OCI-LY7 (cell line): ENCODE measurements around the gene RGS19. TPM values are rescaled to one million over a fixed set of nuclear protein-coding genes. Genes with fewer than 3 reads are reported as not detected.

ENCODE experiments used
- BruUV-seq: library from RNA; stranded (reverse); fragments of 400-500 nt; replicated peaks from 2 replicates; lab custom pipeline; 2021; lab: Mats Ljungman, UMichigan
- CTCF ChIA-PET: fragments of 300-600 bp; sonication (Branson Sonifier 250); formaldehyde crosslinking; loops from one replicate; lab custom pipeline; 2022; ENCODE audit warnings: antibody characterized with exemption; ENCODE audit not compliant: unreplicated experiment; lab: Charles Lee
- POLR2A ChIA-PET: fragments of 300-600 bp; sonication (Branson Sonifier 250); formaldehyde crosslinking; loops from one replicate; lab custom pipeline; 2022; ENCODE audit warnings: antibody characterized with exemption; lab: Charles Lee
- DNase-seq: peaks from one replicate; pipeline ENCODE4 v3.0.0-alpha.2; 2015; ENCODE audit warnings: low spot score
- H2AFZ ChIP-seq: fragments of 200-600 bp; sonication (generic), shearing (Covaris generic); 2 replicates; pipeline ENCODE4 v1.6.1; 2014; ENCODE audit warnings: mild to moderate bottlenecking, antibody characterized with exemption, low read length, moderate library complexity
- H3K27ac ChIP-seq: fragments of 200-600 bp; sonication (generic); 2 replicates; pipeline ENCODE4 v1.5.1; 2014; ENCODE audit warnings: mixed run types, low read depth, mild to moderate bottlenecking, moderate library complexity, low read length, inconsistent platforms; ENCODE audit not compliant: poor library complexity, severe bottlenecking
- H3K36me3 ChIP-seq: fragments of 200-600 bp; sonication (generic); 2 replicates; pipeline ENCODE4 v1.6.1; 2014; ENCODE audit warnings: mild to moderate bottlenecking, antibody characterized with exemption, low read length, moderate library complexity, mixed read lengths; ENCODE audit not compliant: insufficient read depth
- H3K4me1 ChIP-seq: fragments of 200-600 bp; sonication (generic); 2 replicates; pipeline ENCODE4 v1.5.1; 2014; ENCODE audit warnings: mild to moderate bottlenecking, low read length; ENCODE audit not compliant: insufficient read depth, poor library complexity, severe bottlenecking
- H3K4me2 ChIP-seq: fragments of 200-600 bp; sonication (generic); 2 replicates; pipeline ENCODE4 v1.6.1; 2014; ENCODE audit warnings: mild to moderate bottlenecking, low read length
- H3K4me3 ChIP-seq: fragments of 200-600 bp; sonication (generic); 2 replicates; pipeline ENCODE4 v1.5.1; 2014; ENCODE audit warnings: mild to moderate bottlenecking, low read depth, low read length; ENCODE audit not compliant: poor library complexity, severe bottlenecking
- H3K79me2 ChIP-seq: fragments of 200-600 bp; sonication (generic); 2 replicates; pipeline ENCODE4 v1.6.1; 2016; ENCODE audit warnings: low read depth, mild to moderate bottlenecking, low read length, moderate library complexity, mixed read lengths; ENCODE audit not compliant: insufficient read depth
- H3K9me2 ChIP-seq: fragments of 200-600 bp; sonication (generic); 2 replicates; pipeline ENCODE4 v1.6.1; 2016; ENCODE audit warnings: mild to moderate bottlenecking, low read length, mixed read lengths; ENCODE audit not compliant: insufficient read depth
- H3K9me3 ChIP-seq: fragments of 200-600 bp; sonication (generic); 2 replicates; pipeline ENCODE4 v1.6.1; 2014; ENCODE audit warnings: mild to moderate bottlenecking, mixed run types, low read length, mixed read lengths
- H4K20me1 ChIP-seq: fragments of 200-600 bp; sonication (generic); 2 replicates; pipeline ENCODE4 v1.6.1; 2014; ENCODE audit warnings: mild to moderate bottlenecking, antibody characterized with exemption, low read length, moderate library complexity, mixed read lengths; ENCODE audit not compliant: insufficient read depth
- EZH2phosphoT487 ChIP-seq: fragments of 200-600 bp; sonication (generic); IDR thresholded peaks from 2 replicates; pipeline ENCODE4 v1.6.1; 2018; ENCODE audit warnings: low read depth, borderline replicate concordance, mild to moderate bottlenecking, mixed run types, antibody characterized with exemption, low read length, moderate library complexity, mixed read lengths
- intact Hi-C: fragments of 100-400 bp; cut with micrococcal nuclease; formaldehyde crosslinking; loops from one replicate; pipeline ENCODE4 v1.10.0; 2022; ENCODE audit not compliant: unreplicated experiment
- total RNA-seq, 2 experiments: library from RNA; depleted of rRNA in 1 of 2; stranded (reverse); fragments of >200 nt in 1 of 2; shearing (Covaris generic) in 1 of 2; gene quantifications; 2 replicates each; pipeline ENCODE4 v1.2.3, GENCODE V29; 2014 to 2022
- TF ChIP-seq, protein P1 (sequence below): fragments of 200-600 bp; sonication (generic); conservative IDR thresholded peaks from 2 replicates; pipeline ENCODE4 v1.5.1; 2014; ENCODE audit warnings: mild to moderate bottlenecking, antibody characterized with exemption, low read length, moderate library complexity, mixed read lengths

RGS19 gene
- total RNA-seq, 2 experiments from 2014 or later, result 69.4 to 106 TPM

DNA sequence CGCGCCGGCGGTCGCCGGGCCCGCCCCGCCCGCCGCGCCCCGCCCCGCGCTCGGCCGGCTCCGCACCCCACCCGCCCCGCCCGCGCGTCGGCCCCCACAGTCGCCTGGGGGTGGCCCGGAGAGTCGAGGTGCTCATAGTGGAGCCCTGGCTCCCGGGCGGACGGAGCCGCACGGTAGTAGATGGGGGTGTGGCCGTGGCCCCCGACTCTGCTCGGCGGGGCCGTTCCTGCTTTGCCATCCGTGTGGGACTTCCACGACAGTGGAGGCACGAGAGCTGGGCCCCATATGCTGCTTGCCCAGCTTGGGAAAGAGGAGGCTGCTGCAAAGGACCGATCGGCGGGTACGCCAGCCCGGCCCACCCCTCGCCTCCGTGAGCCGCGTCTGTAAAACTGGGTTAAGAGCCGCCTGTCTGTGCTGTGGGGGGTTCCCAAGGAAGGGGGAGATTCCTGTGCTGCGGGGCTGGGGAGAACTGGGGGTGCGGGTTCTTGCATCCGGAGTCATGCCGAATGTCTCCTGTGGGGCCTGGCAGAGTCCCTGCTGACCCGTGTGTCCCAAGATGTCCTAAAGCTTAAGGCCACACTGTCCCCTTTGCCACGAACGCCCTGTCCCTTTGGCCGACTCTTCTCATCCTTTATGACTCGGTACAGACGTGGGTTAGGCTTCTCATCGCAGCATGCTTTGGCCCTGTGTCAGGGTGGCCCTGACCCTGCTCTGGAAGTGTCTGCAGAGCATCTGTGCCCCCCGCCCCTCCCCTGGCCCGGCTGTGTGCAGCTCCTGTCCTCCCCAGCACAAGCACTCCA is 895 bp upstream of the RGS19 start, which contains the start of gene OPRL1:
OPRL1 (plus strand) TSS at position 70 of the 800 bp plus-strand sequence. CDS start 12,639 bp downstream, outside the sequence.
- Histone ChIP-seq H3K9me3 (no peaks in the 10 kb centered on the region), H2AFZ (peak within 1 kb of the TSS; percentile 33; the same call in 1 of the 2 replicates), H4K20me1 (no peaks in the 10 kb centered on the region), H3K4me2 (peak within 1 kb of the TSS; percentile 90), H3K9me2 (no peaks in the 10 kb centered on the region), H3K36me3 (peaks cover 12% of the 10 kb centered on the region; the same call in 1 of the 2 replicates), H3K4me1 (peaks cover 44% of the 10 kb centered on the region), H3K27ac (peak within 1 kb of the TSS; percentile 97), H3K79me2 (peaks cover 13% of the 10 kb centered on the region; the same call in 1 of the 2 replicates), H3K4me3 (peak within 1 kb of the TSS; percentile 94)
- ChIA-PET CTCF (interaction anchor here (1.2 kb wide), 1 partner anchor 20 kb away, joined by 7 read pairs; no protein-coding TSS in a partner anchor), POLR2A (interaction anchor here (0.9 to 1.2 kb wide), 2 partner anchors 9 to 19 kb away, joined by 5 read pairs; no protein-coding TSS in a partner anchor)
- no TSS peak for BruUV-seq
- DNase-seq, result no peak
- intact Hi-C loops, result no loop called here
- TF ChIP-seq EZH2phosphoT487, result no peak
- TF ChIP-seq, protein P1, sequence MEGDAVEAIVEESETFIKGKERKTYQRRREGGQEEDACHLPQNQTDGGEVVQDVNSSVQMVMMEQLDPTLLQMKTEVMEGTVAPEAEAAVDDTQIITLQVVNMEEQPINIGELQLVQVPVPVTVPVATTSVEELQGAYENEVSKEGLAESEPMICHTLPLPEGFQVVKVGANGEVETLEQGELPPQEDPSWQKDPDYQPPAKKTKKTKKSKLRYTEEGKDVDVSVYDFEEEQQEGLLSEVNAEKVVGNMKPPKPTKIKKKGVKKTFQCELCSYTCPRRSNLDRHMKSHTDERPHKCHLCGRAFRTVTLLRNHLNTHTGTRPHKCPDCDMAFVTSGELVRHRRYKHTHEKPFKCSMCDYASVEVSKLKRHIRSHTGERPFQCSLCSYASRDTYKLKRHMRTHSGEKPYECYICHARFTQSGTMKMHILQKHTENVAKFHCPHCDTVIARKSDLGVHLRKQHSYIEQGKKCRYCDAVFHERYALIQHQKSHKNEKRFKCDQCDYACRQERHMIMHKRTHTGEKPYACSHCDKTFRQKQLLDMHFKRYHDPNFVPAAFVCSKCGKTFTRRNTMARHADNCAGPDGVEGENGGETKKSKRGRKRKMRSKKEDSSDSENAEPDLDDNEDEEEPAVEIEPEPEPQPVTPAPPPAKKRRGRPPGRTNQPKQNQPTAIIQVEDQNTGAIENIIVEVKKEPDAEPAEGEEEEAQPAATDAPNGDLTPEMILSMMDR, result no peak

- Histone ChIP-seq H3K9me3 (no peaks in the 10 kb centered on the region), H2AFZ (no peak overlapping the region), H3K79me2 (peaks cover 13% of the 10 kb centered on the region; the same call in 1 of the 2 replicates), H3K27ac (peak overlapping the region; percentile 97), H3K9me2 (no peaks in the 10 kb centered on the region), H4K20me1 (no peaks in the 10 kb centered on the region), H3K36me3 (peaks cover 21% of the 10 kb centered on the region; the same call in 1 of the 2 replicates), H3K4me1 (peaks cover 44% of the 10 kb centered on the region), H3K4me3 (peak overlapping the region; percentile 94), H3K4me2 (peak overlapping the region; percentile 90)
- no TSS peak for BruUV-seq
- intact Hi-C loops, result loop anchor here (2.0 to 5.0 kb wide), 4 partner anchors 16 to 452 kb away; partner anchors contain the start of genes GMEB2, PRPF6 and TCEA2
- DNase-seq, result no peak
- CTCF ChIA-PET, result no interaction called here
- TF ChIP-seq EZH2phosphoT487, result no peak
- TF ChIP-seq, protein P1, result no peak
- POLR2A ChIA-PET, result interaction anchor here (0.6 to 1.2 kb wide), 2 partner anchors 17 to 21 kb away, joined by 3 to 5 read pairs; no protein-coding TSS in a partner anchor
Measured at GRCh38 chr20:64078934-64079272, 415 bp downstream of the RGS19 start.
